ENCODE measurements around the gene TPRG1L. TPM values are rescaled to one million over a fixed set of nuclear protein-coding genes. Genes with fewer than 3 reads are reported as not detected.

Gene TPRG1L
- total and polyA plus RNA-seq, 7 donors = 34.9 to 105 (median 49.2) TPM

GRCh38 chr1:3617806-3618345, 6.9 kb upstream of the TPRG1L start:
- peaks cover 0 to 20% (median 10%) of the 10 kb centered on the region in 4 donors for H3K4me1 ChIP-seq
- no peak for TF ChIP-seq EP300 (IDR thresholded peaks at IDR 0.05)
- no peak for TF ChIP-seq CTCF (IDR thresholded peaks at IDR 0.05)
- TF ChIP-seq POLR2AphosphoS5 (IDR thresholded peaks at IDR 0.05) = no peak
- no peak for TF ChIP-seq POLR2A (IDR thresholded peaks at IDR 0.05)

GRCh38 chr1:3618531-3618880, 6.3 kb upstream of the TPRG1L start:
- Histone ChIP-seq H3K4me3 (no peak overlapping the region), H3K27ac (no peak overlapping the region), H3K4me1 (peaks cover 0 to 27% (median 16%) of the 10 kb centered on the region in 4 donors), H3K9me3 (no peaks in the 10 kb centered on the region), H3K27me3 (no peaks in the 10 kb centered on the region), H3K36me3 (no peaks in the 10 kb centered on the region)
- no peak for DNase-seq
- no peak for TF ChIP-seq POLR2AphosphoS5 (IDR thresholded peaks at IDR 0.05)
- TF ChIP-seq CTCF (IDR thresholded peaks at IDR 0.05) = no peak
- TF ChIP-seq POLR2A (IDR thresholded peaks at IDR 0.05) = no peak
- TF ChIP-seq EP300 (IDR thresholded peaks at IDR 0.05) = no peak
- intact Hi-C loops (cut with DNase I) = loop anchor here (2.0 kb wide), 1 partner anchor 54 kb away; no protein-coding TSS in a partner anchor
- WGBS, 2 donors = 69 to 73% methylated on average over 9 of the region's 9 CpGs

More at GRCh38 chr1:3617806-3618345, 6.9 kb upstream of the TPRG1L start:
- Histone ChIP-seq H3K27me3 (peaks cover 0 to 4% (median 0%) of the 10 kb centered on the region in 3 donors), H3K27ac (no peak overlapping the region), H3K4me3 (no peak overlapping the region), H3K36me3 (no peaks in the 10 kb centered on the region), H3K9me3 (no peaks in the 10 kb centered on the region)
- no peak for DNase-seq
- intact Hi-C loops (cut with DNase I) = loop anchor here (2.0 kb wide), 1 partner anchor 53 kb away; no protein-coding TSS in a partner anchor
- 81 to 82% methylated on average over 18 of the region's 18 CpGs for WGBS, 2 donors

DNA sequence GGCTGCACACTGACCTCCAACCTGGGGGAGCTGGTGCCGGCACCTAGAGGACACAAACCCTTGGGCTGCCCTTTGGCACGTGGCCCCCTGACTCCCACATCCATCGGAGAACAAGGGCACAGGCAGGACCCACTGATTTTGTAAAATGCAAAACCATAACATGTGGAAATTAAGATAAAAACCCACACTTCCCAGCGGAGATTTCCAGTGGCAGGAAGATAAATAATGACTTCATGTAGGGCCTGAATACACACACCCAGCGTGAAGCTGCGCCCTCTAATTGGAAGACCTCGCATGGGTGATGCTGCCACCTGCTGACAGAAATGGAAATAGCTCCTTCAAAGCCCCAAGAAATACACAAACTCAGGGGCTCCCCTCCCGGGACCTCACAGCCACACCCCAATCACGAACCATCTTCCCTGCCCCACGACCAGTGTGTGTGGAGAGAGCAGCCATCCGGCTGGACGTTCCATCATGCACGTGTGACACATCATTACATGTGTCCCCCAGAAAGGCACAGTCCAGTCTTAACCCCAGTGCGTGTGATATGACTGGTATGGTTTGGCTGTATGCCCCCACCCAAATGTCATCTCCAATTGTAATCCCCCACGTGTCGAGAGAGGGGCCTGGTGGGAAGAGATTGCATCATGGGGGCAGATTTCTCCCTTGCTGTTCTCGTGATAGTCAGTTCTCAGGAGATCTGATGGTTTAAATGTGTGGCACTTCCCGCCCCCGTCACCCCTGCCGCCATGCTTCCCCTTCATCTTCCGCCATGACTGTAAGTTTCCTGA, 5.7 kb upstream of the TPRG1L start:
- peak; percentile 84 for DNase-seq
- Histone ChIP-seq H3K27ac (no peak overlapping the region), H3K27me3 (no peaks in the 10 kb centered on the region), H3K4me1 (peaks cover 0 to 32% (median 21%) of the 10 kb centered on the region in 4 donors), H3K36me3 (no peaks in the 10 kb centered on the region), H3K9me3 (no peaks in the 10 kb centered on the region), H3K4me3 (no peak overlapping the region)
- WGBS, 2 donors = 17 to 20% methylated on average over 21 of the region's 21 CpGs
- intact Hi-C loops (cut with DNase I) = loop anchor here (1.0 to 2.0 kb wide), 2 partner anchors 54 to 128 kb away; no protein-coding TSS in a partner anchor
- TF ChIP-seq EP300 (IDR thresholded peaks at IDR 0.05) = no peak
- TF ChIP-seq POLR2A (IDR thresholded peaks at IDR 0.05) = no peak
- no peak for TF ChIP-seq POLR2AphosphoS5 (IDR thresholded peaks at IDR 0.05)
- TF ChIP-seq CTCF (IDR thresholded peaks at IDR 0.05) = peak; percentile 63 to 87 (median 75)

GRCh38 chr1:3620708-3621107, 4.1 kb upstream of the TPRG1L start:
- 82 to 89% methylated on average over 12 of the region's 12 CpGs for WGBS, 2 donors
- Histone ChIP-seq H3K27me3 (no peaks in the 10 kb centered on the region), H3K9me3 (no peaks in the 10 kb centered on the region), H3K27ac (no peak overlapping the region), H3K36me3 (no peaks in the 10 kb centered on the region), H3K4me3 (no peak overlapping the region), H3K4me1 (peaks cover 0 to 36% (median 26%) of the 10 kb centered on the region in 4 donors)
- TF ChIP-seq EP300 (IDR thresholded peaks at IDR 0.05) (no peak), POLR2A (IDR thresholded peaks at IDR 0.05) (no peak), POLR2AphosphoS5 (IDR thresholded peaks at IDR 0.05) (no peak), CTCF (IDR thresholded peaks at IDR 0.05) (no peak)
- intact Hi-C loops (cut with DNase I) = loop anchor here (2.0 to 10.0 kb wide), 2 partner anchors 168 to 284 kb away; partner anchors contain the start of gene C1orf174
- DNase-seq = no peak

All from sigmoid colon (tissue), 7 donors.